ENCODE results near the gene ABCA4. TPM values are rescaled to one million over a fixed set of nuclear protein-coding genes. Genes with fewer than 3 reads are reported as not detected.

ABCA4 gene
- total and polyA plus RNA-seq, 11 donors: 0.04 to 0.37 (median 0.16) TPM; not detected in 2

DNA sequence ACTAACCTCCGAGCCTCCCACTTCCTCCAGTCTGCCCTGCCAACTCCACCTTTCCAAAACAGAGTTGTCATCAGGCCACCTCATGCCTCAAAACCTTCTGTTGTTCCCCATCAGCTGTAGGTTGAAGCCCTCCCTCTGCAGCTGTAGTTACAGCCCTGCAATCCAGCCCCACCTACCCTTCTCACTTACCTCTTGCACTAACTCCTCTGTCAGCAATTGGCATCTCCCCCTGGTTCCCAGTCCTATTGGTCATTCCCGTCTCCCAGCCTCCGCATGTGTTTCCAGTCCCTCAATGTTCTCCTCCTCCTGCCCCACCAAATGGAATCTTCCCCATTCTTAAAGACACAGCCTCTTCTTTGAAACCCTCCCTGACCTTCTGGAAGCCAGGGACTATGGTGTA is 111.6 kb downstream of the ABCA4 start:
- Histone ChIP-seq H3K36me3 (no peaks in the 10 kb centered on the region), H3K27ac (no peak overlapping the region), H3K4me1 (peaks cover 0 to 10% (median 0%) of the 10 kb centered on the region in 12 donors), H3K4me3 (no peak overlapping the region), H3K27me3 (no peaks in the 10 kb centered on the region), H3K9me3 (no peaks in the 10 kb centered on the region)
- intact Hi-C loops (cut with DNase I): no loop called here
- TF ChIP-seq, protein P1, sequence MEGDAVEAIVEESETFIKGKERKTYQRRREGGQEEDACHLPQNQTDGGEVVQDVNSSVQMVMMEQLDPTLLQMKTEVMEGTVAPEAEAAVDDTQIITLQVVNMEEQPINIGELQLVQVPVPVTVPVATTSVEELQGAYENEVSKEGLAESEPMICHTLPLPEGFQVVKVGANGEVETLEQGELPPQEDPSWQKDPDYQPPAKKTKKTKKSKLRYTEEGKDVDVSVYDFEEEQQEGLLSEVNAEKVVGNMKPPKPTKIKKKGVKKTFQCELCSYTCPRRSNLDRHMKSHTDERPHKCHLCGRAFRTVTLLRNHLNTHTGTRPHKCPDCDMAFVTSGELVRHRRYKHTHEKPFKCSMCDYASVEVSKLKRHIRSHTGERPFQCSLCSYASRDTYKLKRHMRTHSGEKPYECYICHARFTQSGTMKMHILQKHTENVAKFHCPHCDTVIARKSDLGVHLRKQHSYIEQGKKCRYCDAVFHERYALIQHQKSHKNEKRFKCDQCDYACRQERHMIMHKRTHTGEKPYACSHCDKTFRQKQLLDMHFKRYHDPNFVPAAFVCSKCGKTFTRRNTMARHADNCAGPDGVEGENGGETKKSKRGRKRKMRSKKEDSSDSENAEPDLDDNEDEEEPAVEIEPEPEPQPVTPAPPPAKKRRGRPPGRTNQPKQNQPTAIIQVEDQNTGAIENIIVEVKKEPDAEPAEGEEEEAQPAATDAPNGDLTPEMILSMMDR (IDR thresholded peaks at IDR 0.05): no peak
- TF ChIP-seq POLR2A (IDR thresholded peaks at IDR 0.05): no peak
- ATAC-seq (no peak), DNase-seq (no peak)
- WGBS, 4 donors: 81 to 90% (median 89%) methylated on average over 3 of the region's 3 CpGs

DNA sequence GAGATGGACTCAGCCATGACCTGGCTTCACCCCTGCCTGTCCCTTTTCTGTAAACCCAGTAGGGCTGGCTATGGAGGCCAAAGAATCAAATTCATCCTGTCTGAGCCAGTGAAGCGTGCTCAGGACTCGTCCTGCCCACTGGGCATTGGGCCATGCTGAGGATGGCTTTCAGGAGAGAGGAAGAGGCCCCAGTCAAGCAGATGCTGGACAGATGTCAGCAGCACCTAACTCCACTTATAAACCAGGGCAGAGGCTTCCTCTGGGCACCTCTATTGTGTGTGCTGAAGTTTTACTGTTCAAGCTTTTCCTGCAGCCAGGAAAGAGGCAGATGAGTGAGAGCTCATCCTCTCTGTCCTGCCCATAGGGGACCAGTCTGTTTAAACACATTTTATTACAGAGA is 114.3 kb downstream of the ABCA4 start:
- no peak for DNase-seq
- TF ChIP-seq, protein P1 (IDR thresholded peaks at IDR 0.05): no peak
- no peak for TF ChIP-seq POLR2A (IDR thresholded peaks at IDR 0.05)
- Histone ChIP-seq H3K4me3 (no peak overlapping the region), H3K9me3 (no peaks in the 10 kb centered on the region), H3K27me3 (no peaks in the 10 kb centered on the region), H3K36me3 (no peaks in the 10 kb centered on the region), H3K4me1 (no peaks in the 10 kb centered on the region), H3K27ac (no peak overlapping the region)
- intact Hi-C loops (cut with DNase I): no loop called here
- no peak for ATAC-seq
- WGBS, 4 donors: 49 to 82% (median 61%) methylated on average over 2 of the region's 2 CpGs

DNA sequence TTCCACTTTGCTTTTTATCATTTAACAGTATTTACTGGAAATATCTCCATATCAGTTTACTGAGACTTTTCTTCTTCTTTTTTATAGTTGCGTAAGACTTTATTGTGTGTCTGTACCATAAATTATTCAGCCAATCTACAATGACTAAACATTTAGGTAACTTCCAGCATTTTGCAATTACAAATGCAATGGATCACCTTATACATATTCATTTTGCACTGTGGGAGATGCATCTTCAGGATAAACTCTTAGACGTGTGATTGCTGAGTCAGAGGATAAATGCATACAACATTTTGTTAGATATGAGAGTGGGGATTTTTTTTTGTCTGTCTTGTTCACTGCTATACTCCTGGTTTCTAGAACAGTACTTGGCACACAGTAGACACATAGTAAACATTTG is 116.0 kb downstream of the ABCA4 start:
- Histone ChIP-seq H3K4me1 (no peaks in the 10 kb centered on the region), H3K36me3 (no peaks in the 10 kb centered on the region), H3K9me3 (no peaks in the 10 kb centered on the region), H3K27ac (no peak overlapping the region), H3K27me3 (no peaks in the 10 kb centered on the region), H3K4me3 (no peak overlapping the region)
- no peak for DNase-seq
- TF ChIP-seq, protein P1 (IDR thresholded peaks at IDR 0.05): no peak
- no peak for TF ChIP-seq POLR2A (IDR thresholded peaks at IDR 0.05)
- intact Hi-C loops (cut with DNase I): no loop called here
- WGBS, 4 donors: 69 to 77% (median 73%) methylated on average over 2 of the region's 2 CpGs
- ATAC-seq: no peak

DNA sequence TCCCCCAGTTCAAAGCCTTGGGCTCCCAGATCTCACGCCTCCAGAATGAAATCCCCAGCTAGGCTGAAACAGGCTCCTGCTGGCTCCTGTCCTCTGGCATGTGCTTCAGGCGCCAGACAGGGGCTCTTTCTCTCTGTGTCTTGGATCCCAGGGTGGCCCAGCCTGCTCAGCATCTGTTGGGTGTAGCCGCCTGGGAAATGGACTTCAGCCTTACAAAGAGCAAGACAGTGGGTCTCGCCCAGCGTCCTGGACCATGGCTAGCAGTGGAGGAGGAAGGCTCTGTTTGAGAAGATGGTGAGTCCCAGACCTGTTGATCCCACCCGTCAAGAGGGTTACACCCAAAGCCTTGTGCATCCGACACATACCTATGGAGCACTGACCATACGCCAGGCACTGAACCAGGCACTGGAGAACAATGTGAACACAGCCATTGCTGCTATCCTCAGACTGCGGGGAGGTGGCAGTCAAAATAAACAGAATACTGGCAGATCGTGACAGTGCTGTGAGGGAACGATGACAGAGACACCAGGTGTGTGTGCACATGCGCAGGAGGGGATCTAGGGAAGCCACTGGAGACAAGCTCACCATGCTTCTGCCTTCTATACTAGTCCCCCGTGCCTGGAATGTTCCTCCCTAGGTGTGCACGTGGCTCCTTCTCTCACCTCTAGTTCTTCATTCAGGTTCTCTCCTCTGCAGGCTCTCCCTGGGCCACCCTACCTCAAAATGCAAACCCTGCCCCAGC is 118.7 kb downstream of the ABCA4 start:
- TF ChIP-seq, protein P1 (IDR thresholded peaks at IDR 0.05): no peak
- TF ChIP-seq POLR2A (IDR thresholded peaks at IDR 0.05): no peak
- no peaks in the 10 kb centered on the region for H3K27me3 ChIP-seq
- H3K4me1 ChIP-seq: no peaks in the 10 kb centered on the region
- no peak for DNase-seq
- 82 to 91% (median 88%) methylated on average over 11 to 14 of the region's 14 CpGs for WGBS, 4 donors
- intact Hi-C loops (cut with DNase I): no loop called here
- no peak for ATAC-seq
- H3K27ac ChIP-seq: no peak overlapping the region
- no peak overlapping the region for H3K4me3 ChIP-seq
- no peaks in the 10 kb centered on the region for H3K9me3 ChIP-seq
- H3K36me3 ChIP-seq: no peaks in the 10 kb centered on the region
